ENCODE data around the gene ELMO3.

DNA sequence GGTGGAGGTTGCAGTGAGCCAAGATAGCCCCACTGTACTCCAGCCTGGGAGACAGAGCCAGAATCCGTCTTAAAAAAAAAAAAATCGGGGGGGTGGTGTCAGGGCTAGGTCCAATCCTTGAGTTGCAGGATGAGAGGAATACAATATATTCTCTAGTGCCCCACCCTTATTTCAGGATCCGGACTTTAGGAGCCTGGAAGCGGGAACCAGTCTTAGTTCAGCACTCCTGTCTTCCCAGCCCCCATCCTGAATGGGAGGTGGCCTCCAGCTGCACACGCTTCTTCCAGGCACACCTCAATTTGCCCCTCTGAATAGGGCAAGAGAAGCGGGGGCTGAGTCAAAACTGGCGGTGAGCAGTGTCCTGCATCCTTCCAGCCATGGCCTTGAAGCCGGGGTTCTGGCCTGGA is 46.7 kb downstream of the ELMO3 start:
- TF ChIP-seq ZFP30 (CRISPR knock-in tag; IDR thresholded peaks at IDR 0.05): no peak
- TF ChIP-seq, protein P1, sequence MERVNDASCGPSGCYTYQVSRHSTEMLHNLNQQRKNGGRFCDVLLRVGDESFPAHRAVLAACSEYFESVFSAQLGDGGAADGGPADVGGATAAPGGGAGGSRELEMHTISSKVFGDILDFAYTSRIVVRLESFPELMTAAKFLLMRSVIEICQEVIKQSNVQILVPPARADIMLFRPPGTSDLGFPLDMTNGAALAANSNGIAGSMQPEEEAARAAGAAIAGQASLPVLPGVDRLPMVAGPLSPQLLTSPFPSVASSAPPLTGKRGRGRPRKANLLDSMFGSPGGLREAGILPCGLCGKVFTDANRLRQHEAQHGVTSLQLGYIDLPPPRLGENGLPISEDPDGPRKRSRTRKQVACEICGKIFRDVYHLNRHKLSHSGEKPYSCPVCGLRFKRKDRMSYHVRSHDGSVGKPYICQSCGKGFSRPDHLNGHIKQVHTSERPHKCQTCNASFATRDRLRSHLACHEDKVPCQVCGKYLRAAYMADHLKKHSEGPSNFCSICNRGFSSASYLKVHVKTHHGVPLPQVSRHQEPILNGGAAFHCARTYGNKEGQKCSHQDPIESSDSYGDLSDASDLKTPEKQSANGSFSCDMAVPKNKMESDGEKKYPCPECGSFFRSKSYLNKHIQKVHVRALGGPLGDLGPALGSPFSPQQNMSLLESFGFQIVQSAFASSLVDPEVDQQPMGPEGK (CRISPR knock-in tag; IDR thresholded peaks at IDR 0.05; ENCODE audit: borderline replicate concordance): no peak
- no peak for TF ChIP-seq GLIS3 (CRISPR knock-in tag; IDR thresholded peaks at IDR 0.05)
- TF ChIP-seq OSR1 (CRISPR knock-in tag; IDR thresholded peaks at IDR 0.05): no peak
- no peak for TF ChIP-seq RARB (CRISPR knock-in tag; IDR thresholded peaks at IDR 0.05)
- TF ChIP-seq PPARA (CRISPR knock-in tag; IDR thresholded peaks at IDR 0.05; ENCODE audit: borderline replicate concordance): no peak
- TF ChIP-seq, protein P2, sequence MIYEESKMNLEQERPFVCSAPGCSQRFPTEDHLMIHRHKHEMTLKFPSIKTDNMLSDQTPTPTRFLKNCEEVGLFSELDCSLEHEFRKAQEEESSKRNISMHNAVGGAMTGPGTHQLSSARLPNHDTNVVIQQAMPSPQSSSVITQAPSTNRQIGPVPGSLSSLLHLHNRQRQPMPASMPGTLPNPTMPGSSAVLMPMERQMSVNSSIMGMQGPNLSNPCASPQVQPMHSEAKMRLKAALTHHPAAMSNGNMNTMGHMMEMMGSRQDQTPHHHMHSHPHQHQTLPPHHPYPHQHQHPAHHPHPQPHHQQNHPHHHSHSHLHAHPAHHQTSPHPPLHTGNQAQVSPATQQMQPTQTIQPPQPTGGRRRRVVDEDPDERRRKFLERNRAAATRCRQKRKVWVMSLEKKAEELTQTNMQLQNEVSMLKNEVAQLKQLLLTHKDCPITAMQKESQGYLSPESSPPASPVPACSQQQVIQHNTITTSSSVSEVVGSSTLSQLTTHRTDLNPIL (CRISPR knock-in tag; IDR thresholded peaks at IDR 0.05; ENCODE audit: low read depth): no peak
- no peak for TF ChIP-seq ZNF8 (CRISPR knock-in tag; IDR thresholded peaks at IDR 0.05)
- no peak for TF ChIP-seq ZNF565 (CRISPR knock-in tag; conservative IDR thresholded peaks at IDR 0.05; ENCODE audit: low read depth)
- no peak for TF ChIP-seq ZNF70 (CRISPR knock-in tag; IDR thresholded peaks at IDR 0.05)
- TF ChIP-seq, protein P3, sequence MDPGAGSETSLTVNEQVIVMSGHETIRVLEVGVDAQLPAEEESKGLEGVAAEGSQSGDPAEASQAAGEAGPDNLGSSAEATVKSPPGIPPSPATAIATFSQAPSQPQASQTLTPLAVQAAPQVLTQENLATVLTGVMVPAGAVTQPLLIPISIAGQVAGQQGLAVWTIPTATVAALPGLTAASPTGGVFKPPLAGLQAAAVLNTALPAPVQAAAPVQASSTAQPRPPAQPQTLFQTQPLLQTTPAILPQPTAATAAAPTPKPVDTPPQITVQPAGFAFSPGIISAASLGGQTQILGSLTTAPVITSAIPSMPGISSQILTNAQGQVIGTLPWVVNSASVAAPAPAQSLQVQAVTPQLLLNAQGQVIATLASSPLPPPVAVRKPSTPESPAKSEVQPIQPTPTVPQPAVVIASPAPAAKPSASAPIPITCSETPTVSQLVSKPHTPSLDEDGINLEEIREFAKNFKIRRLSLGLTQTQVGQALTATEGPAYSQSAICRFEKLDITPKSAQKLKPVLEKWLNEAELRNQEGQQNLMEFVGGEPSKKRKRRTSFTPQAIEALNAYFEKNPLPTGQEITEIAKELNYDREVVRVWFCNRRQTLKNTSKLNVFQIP (CRISPR knock-in tag; IDR thresholded peaks at IDR 0.05; ENCODE audit: borderline replicate concordance, low read depth): no peak
- TF ChIP-seq, protein P4, sequence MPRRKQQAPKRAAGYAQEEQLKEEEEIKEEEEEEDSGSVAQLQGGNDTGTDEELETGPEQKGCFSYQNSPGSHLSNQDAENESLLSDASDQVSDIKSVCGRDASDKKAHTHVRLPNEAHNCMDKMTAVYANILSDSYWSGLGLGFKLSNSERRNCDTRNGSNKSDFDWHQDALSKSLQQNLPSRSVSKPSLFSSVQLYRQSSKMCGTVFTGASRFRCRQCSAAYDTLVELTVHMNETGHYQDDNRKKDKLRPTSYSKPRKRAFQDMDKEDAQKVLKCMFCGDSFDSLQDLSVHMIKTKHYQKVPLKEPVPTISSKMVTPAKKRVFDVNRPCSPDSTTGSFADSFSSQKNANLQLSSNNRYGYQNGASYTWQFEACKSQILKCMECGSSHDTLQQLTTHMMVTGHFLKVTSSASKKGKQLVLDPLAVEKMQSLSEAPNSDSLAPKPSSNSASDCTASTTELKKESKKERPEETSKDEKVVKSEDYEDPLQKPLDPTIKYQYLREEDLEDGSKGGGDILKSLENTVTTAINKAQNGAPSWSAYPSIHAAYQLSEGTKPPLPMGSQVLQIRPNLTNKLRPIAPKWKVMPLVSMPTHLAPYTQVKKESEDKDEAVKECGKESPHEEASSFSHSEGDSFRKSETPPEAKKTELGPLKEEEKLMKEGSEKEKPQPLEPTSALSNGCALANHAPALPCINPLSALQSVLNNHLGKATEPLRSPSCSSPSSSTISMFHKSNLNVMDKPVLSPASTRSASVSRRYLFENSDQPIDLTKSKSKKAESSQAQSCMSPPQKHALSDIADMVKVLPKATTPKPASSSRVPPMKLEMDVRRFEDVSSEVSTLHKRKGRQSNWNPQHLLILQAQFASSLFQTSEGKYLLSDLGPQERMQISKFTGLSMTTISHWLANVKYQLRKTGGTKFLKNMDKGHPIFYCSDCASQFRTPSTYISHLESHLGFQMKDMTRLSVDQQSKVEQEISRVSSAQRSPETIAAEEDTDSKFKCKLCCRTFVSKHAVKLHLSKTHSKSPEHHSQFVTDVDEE (CRISPR knock-in tag; IDR thresholded peaks at IDR 0.05): no peak

Data from SK-N-SH treated with all-trans-retinoic acid at 6 μM for 48 hours (cell line).